HG03342 (cell line): ENCODE results near the gene PAPLN.

Experiments
- ATAC-seq: cut with Tn5 transposase; IDR thresholded peaks from one replicate; pipeline ENCODE4 v1.9.1; 2021; ENCODE audit warnings: mild to moderate bottlenecking, moderate library complexity; ENCODE audit not compliant: unreplicated experiment

The PAPLN gene

DNA sequence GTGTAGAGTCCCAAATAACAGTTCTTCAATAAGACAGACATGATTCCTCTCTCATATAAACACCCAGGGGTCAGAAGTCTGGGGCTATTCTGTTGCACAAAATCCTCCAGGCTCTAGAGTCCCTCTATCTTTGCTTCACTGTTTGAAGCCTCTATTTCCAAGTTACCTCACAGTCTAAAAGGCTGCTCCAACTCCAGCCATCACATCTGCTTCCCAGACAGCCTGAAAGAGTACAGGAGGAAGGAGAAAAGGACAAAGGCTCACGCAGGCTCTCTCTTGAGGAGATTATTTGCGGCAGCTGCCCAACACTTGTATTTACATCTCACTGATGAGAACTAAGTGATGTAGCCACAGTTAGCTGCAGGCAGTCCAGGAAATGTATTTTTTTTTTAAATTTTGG is 6.4 kb downstream of the PAPLN start:
- no peak for ATAC-seq

DNA sequence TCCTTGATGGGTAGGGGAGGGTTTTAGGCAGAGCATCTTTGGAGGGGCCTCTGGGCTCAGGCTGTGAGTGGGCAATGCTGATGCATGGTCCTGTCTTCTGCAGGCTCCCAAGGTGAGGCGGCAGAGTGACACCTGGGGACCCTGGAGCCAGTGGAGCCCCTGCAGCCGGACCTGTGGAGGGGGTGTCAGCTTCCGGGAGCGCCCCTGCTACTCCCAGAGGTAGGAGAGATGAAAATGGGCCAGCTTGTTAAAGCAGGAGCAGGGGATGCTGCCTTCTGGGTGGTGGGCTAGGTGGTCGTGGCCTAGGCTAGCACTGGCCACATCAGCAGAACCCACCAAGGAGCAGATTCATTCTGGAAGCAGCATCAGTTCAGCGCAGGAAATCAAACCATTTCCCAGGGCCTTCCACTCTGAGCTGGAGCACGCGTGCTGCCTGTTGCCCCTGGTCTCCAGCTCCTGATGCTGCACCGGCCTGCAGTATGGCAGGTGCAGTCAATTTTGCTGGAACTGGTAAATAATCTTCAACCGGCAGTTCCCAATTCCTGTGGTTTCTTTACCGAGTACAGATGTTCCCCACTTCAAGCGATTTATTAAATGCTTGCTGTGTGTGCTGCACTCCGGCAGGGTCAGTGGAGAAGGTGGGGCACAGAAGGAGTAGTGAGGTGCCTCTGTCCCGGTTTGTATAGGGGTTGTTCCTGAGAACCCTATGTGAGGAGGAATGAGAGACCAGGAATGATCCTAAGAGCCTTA is 7.4 kb downstream of the PAPLN start:
- no peak for ATAC-seq

DNA sequence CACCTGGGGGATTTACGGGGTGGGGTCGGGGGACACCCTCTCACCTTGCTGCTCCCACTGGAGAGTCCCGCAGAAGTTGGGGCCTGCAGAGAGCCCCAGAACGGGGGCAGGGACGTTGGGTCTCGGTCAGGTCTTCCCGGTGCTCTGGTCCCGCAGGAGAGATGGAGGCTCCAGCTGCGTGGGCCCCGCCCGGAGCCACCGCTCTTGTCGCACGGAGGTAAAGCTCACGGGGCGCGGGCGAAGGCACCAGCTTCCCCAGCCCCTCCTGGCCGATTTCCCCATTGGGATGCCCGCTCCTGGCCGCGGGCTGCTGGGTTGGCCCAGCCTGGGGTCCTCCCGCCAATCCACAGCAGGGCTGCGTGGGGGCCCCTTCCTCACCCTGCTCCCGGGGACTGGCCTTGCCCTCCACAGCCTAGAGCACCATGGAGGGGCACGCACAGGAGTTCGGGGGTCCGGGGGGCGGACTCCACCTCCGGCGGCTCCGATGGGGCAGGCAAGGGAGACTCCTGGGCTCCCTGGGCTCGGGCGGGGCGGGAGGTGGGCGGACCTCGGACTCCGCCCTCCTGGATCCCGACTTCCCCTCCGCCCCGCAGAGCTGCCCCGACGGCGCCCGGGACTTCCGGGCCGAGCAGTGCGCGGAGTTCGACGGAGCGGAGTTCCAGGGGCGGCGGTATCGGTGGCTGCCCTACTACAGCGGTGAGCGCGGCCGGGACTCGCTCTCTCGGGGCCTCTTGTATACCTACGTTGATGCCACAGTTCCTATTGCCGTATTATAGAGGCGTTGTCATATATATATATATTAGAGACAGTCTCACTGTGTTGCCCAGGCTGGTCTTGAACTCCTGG is 8.4 kb downstream of the PAPLN start:
- ATAC-seq: peak; percentile 36

DNA sequence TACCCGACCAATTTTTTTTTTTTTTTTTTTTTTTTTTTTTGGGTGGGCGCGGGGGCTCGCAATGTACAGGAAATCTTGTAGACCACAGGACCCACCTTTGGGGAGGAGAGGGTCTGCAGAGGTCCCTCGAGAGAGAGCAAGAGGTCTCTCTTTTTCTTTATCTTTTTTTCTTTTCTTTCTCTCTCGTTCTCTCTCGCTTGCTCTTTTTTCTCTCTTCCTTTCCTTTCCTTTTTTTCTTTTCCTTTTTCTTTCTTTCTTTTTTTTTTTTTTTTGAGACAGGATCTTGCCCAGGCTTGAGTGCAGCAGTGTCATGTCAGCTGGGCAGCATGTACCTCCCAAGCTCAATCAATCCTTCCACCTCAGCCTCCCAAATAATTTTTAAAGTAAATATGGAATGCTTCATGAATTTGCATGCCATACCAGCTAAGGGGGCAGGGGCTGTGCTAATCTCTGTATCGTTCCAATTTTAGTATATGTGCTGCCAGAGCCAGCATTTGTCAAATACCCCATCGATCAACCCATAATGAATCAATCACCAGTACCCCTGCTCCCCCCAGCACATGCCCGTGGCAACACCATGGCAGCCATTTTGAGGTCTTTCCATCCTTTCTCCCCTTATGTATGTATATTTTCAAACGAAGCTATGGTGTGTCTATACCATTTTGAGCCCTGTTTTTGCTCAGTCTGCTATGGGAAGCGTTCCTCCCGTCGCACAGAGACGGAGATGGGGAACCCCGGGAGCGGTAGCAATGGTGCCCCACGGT is 9.3 kb downstream of the PAPLN start:
- ATAC-seq: no peak

DNA sequence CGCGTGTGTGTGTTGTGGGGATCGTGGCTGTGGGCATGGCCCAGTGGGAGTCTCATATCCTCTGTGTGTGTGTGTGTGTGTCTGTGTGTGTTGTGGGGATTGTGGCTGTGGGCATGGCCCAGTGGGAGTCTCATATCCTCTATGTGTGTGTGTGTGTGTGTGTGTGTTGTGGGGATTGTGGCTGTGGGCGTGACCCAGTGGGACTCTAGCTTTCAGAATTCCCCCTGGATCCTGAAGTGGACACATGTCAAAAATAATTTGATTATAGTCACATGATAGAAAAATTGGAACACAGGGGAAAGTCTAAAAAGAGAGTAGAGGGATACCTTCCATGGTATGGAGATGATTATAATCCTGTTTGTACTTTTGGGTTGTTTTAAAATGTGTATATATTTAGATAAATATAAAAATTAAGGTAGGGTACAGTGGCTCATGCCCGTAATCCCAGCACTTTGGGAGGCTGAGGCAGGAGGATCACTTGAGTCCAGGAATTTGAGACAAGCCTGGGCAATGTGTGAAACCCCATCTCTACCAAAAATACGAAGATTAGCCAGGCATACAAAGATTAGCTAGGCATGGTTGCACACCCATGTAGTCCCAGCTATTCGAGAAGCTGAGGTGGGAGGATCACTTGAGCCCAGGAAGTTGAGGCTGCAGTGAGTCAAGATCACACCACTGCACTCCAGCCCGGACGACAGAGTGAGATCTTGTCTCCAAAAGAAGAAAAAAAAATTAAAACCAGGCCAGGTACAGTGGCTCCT is 11.0 kb downstream of the PAPLN start:
- ATAC-seq: peak; percentile 56

DNA sequence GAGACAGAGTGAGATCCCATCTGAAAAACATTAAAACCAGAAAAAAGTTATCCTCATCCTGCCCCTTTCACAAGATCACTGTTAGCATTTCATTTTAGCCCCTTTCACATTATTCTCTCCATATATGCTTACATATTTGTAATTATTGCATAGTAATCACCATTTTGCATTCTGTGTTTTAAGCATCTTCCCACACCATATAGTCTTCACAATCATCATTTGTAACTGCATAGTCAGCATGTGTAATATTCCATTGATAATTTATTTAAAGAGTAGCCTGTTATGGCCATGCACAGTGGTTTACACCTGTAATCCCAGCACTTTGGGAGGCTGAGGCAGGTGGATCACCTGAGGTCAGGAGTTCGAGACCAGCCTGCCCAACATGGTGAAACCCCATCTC is 11.8 kb downstream of the PAPLN start:
- ATAC-seq: no peak

DNA sequence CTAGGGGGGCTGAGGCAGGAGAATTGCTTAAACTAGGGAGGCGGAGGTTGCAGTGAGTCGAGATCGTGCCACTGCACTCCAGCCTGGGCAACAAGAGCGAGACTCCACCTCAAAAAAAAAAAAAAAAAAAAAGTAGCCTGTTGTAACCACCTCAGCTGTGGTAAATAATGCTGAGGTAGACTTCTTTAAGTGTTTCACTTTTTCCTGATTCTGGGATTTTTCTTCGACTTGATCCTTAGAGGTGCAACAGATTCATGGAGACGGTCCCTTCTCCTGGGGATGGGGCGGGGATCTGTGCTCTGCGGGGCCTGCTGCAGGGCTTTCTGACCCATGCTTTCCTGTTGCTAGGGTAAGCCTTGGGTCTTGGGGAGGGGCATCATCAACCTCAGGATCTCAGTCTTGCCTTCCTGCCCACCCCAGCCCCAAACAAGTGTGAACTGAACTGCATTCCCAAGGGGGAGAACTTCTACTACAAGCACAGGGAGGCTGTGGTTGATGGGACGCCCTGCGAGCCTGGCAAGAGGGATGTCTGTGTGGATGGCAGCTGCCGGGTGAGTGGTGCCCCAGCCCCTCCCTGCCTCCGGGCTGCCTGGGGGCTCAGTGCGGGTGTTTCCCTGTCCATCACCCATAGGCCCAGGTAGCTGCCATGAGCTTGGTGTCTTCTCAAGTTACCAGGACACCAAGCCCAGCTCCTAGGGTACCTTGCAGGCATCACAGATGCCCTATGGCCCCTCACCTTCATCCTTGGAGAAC is 12.4 kb downstream of the PAPLN start:
- no peak for ATAC-seq

DNA sequence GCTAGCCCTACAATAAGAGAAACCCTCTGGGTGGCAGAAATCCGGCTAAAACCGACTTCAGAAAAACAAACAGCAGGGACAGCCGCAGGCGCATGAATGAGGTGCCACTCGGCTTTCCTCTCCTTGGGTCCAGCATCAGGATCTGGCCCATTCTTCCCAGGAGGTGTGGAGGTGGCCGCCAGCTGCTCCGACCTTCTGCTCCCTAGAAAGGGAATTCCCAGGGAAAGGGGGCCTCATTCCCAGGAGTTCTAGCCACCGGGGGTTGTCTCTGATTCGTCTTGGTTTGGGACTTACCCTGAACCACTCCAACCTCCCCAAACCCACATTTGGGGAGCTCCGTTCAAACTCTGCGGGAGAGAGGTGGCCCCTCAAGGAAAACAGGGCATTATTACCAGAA is 13.0 kb downstream of the PAPLN start:
- ATAC-seq: no peak

DNA sequence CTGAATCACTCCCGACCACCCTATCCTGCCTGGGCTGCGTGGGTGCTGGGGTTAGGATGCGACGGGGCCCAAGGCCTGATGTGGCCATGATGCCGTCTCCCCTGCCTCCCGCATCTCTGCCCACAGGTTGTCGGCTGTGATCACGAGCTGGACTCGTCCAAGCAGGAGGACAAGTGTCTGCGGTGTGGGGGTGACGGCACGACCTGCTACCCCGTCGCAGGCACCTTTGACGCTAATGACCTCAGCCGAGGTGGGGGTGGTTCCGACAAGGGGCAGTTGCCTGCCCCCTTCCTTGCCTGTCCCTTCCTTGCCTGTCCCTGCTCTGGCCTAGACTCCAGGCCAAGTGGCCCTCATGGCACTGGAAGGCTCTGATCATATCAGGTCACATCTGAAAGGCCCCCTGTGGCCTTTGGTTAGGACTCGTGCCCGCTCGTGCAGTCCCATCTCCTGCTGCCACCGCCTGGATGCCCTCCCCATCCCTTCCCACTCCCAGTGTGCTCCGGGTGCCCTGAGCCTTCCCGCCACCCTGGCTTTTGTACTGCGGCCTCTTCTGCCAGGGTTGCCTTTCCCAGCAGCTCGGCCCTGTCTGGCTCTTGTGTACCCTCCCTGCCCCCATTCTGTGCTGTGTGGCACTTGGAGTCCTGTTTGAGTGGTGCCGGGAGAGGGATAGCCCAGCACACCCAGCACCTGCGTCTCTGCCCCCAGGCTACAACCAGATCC is 13.6 kb downstream of the PAPLN start:
- no peak for ATAC-seq

DNA sequence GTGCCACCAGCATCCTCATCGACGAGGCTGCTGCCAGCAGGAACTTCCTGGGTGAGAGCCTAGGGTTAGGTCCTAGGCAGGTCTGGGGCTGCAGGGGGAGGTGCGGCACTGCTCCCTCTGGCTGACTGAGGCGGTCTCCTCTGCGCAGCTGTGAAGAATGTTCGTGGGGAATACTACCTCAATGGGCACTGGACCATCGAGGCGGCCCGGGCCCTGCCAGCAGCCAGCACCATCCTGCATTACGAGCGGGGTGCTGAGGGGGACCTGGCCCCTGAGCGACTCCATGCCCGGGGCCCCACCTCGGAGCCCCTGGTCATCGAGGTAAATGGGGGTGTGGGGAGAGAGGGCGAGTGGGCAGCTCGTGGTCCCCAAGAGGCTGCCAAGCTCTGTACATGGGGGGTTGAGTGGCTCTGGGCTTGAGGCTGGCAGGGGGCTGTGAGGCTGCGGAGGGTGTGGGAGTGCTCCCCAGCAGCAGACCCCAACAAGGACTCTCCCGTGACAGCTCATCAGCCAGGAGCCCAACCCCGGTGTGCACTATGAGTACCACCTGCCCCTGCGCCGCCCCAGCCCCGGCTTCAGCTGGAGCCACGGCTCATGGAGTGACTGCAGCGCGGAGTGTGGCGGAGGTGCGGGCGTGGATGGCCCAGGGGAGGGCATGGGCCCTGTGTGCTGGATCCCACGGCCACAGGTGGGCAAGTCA is 14.4 kb downstream of the PAPLN start:
- no peak for ATAC-seq

DNA sequence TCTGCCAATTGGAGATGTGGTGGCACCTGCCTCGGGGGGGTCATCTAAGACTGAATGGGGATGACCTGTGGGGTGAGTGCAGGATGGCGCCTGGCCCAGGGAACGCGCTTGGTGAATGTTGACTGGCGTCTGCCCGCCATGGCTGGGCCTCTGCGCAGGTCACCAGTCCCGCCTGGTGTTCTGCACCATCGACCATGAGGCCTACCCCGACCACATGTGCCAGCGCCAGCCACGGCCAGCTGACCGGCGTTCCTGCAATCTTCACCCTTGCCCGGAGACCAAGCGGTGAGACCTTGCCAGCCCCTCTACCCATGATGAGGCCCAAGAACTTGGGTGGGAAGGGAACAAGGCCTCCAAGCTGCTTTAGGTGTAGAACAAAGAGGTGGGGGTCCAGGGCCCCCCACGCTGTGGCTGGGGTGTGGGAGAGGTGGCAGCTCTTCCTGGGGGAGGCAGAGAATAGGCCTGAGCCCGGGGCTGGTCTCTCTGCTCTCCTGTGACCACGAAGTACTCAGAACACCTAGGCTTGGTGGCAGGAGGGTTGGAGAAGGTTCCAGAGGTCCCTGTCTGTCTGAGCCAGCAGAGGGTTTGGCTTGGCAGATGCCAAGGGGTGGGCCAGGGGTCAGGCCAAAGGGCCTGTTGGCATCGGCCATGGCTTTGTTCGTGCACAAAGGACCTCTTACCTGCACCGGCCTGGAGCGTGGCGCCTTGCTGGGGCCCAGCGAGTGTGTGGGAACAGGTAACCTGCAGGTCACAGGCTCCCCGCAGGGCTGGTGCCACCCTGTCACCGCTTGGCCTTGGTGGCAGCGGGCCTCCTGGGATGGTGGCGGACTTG is 15.4 kb downstream of the PAPLN start:
- ATAC-seq: no peak

DNA sequence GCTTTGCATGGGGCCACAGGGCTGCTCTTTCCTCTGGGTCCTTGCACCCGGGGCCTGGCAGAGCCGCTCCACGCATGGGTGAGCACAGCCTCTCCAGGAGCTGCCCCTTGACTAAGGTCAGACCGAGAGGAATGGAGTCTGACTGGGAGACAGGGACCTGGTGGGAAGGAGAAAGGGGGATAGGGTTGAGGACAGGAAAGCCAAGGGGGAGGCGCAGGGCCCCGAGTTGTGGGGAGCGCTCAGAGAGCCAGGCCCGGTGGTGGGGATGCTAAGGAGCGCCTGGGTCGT is 16.0 kb downstream of the PAPLN start:
- no peak for ATAC-seq

DNA sequence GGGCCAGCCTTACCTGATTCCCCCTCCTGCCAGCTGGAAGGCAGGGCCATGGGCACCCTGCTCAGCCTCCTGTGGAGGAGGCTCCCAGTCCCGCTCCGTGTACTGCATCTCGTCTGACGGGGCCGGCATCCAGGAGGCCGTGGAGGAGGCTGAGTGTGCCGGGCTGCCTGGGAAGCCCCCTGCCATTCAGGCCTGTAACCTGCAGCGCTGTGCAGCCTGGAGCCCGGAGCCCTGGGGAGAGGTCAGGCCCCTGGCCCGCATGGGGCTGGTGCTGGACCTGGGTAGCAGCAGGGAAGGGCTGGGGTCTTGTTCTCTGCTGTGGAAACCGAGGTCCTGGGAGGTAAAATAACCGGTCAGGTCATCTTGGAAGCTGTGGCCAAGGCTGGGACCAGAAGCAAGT is 16.4 kb downstream of the PAPLN start:
- no peak for ATAC-seq

DNA sequence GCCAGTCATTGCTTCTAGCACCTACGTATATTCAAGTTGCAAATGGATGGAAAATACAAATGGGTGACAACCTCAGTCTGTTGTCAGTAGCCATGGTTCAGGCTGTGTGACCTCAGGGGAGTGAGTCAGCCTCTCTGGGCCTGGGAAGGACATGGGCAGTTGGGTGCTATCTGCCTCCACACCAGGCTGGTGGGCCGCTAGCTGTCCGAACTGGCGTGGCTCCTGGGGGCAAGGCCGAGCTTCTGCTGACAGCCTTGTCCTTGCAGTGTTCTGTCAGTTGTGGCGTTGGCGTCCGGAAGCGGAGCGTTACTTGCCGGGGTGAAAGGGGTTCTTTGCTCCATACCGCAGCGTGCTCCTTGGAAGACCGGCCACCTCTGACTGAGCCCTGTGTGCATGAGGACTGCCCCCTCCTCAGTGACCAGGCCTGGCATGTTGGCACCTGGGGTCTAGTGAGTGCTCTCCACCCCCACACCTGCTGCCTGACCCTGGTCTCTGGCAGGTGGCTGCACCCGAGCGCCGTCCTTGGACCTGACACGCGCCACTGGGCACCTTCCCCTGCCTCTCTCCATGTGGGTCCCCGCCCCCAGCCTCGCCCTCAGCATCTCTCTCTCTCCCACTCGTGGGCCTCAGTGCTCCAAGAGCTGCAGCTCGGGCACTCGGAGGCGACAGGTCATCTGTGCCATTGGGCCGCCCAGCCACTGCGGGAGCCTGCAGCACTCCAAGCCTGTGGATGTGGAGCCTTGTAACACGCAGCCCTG is 17.1 kb downstream of the PAPLN start:
- ATAC-seq: no peak

DNA sequence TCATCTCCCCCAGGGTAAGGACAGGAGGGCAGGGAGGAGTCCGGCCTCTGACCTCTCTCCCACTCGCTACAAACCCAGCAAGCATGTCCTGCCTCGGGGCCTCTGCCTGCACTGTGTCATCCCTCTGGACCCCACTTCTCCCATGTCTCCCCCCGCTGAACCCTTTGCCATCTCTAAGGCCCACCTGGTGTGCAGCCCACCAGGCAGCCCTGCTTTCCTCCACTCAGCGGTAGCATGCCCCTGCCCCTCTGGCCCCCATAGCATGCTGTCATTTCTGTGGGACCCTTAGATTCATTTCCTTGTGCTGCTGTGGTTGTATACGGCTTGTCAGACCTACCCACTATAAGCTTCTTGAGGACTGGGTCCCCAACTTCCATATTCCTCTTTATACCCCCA is 17.7 kb downstream of the PAPLN start:
- ATAC-seq: no peak

DNA sequence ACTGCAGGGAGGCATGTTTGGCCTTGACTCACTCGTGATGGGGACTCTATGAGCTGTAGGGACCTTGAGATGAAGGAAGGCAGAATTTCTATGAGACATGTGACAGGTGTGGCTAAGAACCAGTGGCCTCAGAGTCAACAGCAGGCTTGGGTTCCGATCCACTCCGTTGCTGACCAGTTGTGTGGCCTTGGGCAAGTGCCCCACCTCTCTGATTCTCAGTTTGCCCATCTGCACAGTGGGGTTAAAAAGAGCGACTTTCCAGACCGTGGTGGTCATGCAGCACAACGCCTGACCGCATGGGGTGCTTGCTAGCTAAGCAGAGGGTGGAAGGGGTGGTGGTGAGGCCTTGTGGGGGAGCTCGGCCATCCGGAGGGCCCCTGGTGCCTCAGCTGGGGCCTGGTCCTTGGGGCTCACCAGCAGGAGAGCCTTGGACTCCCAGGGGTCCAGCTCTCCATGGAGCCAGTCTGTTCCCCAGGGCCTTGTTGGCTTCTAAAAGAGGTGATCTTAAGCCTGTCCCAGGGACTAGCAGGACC is 18.5 kb downstream of the PAPLN start:
- ATAC-seq: no peak

DNA sequence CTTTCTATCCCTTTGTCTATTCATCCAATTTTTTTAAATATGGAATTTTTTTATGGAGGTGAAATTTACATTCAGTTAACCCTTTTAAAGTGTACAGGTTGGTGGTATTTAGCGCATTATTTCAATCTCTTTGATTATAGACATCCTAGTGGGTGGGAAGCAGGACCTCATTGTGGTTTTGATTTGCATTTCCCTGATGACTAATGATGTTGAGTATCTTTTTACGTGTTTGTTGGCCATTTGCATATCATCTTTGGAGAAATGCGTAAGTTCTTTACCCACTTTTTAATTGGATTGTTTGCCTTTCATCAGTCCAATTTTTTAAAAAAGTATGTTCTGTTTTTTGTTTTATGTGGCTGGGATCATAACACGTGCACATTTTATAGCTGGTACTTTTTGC is 20.8 kb downstream of the PAPLN start:
- no peak for ATAC-seq
